Endodermal cell (in vitro differentiated cells): ENCODE data around the gene IL17D. TPM values are rescaled to one million over a fixed set of nuclear protein-coding genes. Genes with fewer than 3 reads are reported as not detected.
"Not testable (repeated sequence)": the region's sequence is repeated elsewhere in the genome, so short reads cannot be mapped to it uniquely, and the experiment has no call there.

Experiments
- DNase-seq: peaks from one replicate; pipeline ENCODE4 v3.0.0-alpha.2; 2017
- H3K27ac ChIP-seq: 2 replicates; pipeline ENCODE4 v1.5.1; 2013; ENCODE audit warnings: mild to moderate bottlenecking, low read depth, low read length, moderate library complexity
- H3K27me3 ChIP-seq: 2 replicates; pipeline ENCODE4 v1.6.1; 2013; ENCODE audit warnings: mild to moderate bottlenecking, low read length, moderate library complexity; ENCODE audit not compliant: insufficient read depth, control insufficient read depth, poor library complexity, severe bottlenecking
- H3K36me3 ChIP-seq: 2 replicates; pipeline ENCODE4 v1.7.0; 2013; ENCODE audit warnings: mild to moderate bottlenecking, low read length, moderate library complexity; ENCODE audit not compliant: control insufficient read depth, insufficient read depth
- H3K4me1 ChIP-seq: one replicate; pipeline ENCODE4 v1.7.0; 2013; ENCODE audit warnings: low read length; ENCODE audit not compliant: control insufficient read depth, insufficient read depth
- H3K4me3 ChIP-seq: 2 replicates; pipeline ENCODE4 v1.5.1; 2013; ENCODE audit warnings: mild to moderate bottlenecking, low read length, moderate library complexity
- H3K9ac ChIP-seq: 2 replicates; pipeline ENCODE4 v1.6.1; 2013; ENCODE audit warnings: mild to moderate bottlenecking, low read length, moderate library complexity; ENCODE audit not compliant: poor library complexity, severe bottlenecking; ENCODE audit errors: extremely low read depth
- H3K9me3 ChIP-seq: 2 replicates; pipeline ENCODE4 v1.6.1; 2013; ENCODE audit warnings: mild to moderate bottlenecking, low read length, moderate library complexity; ENCODE audit not compliant: control insufficient read depth
- H3K27ac Mint-ChIP-seq: 2 replicates; pipeline ENCODE4 v1.8.0; 2020; ENCODE audit warnings: mixed read lengths
- H3K27me3 Mint-ChIP-seq: 2 replicates; pipeline ENCODE4 v1.8.0; 2021; ENCODE audit warnings: mild to moderate bottlenecking, mixed read lengths; ENCODE audit not compliant: insufficient read depth
- H3K36me3 Mint-ChIP-seq: 2 replicates; pipeline ENCODE4 v1.8.0; 2020; ENCODE audit warnings: low read depth, mixed read lengths
- H3K4me1 Mint-ChIP-seq: 2 replicates; pipeline ENCODE4 v1.8.0; 2020; ENCODE audit warnings: mixed read lengths
- H3K4me3 Mint-ChIP-seq: 2 replicates; pipeline ENCODE4 v1.8.0; 2020; ENCODE audit warnings: mild to moderate bottlenecking, moderate library complexity, mixed read lengths
- H3K9me3 Mint-ChIP-seq: 2 replicates; pipeline ENCODE4 v1.8.0; 2020; ENCODE audit warnings: mild to moderate bottlenecking, mixed read lengths
- CTCF ChIP-seq: fragments of 200-600 bp; sonication (generic); conservative IDR thresholded peaks from 2 replicates; pipeline ENCODE4 v1.5.0; 2021; ENCODE audit warnings: antibody characterized with exemption, mild to moderate bottlenecking
- WGBS, 2 experiments: methylation state at CpG; one replicate each; pipeline versions ENCODE4 v1.1.5 to v1.1.7; 2013; ENCODE audit warnings: missing lambda C conversion rate in 2 of 2, mixed read lengths in 1 of 2; ENCODE audit not compliant: insufficient coverage in 1 of 2, insufficient read length in 1 of 2; 5-methylcytosine and 5-hydroxymethylcytosine counted together
- total RNA-seq, 2 donors: library from RNA; stranded (reverse); fragmentation: NEBNext Ultra II Directional in 1 of 2; extraction: Animal tissue kit (Norgen Biotek cat#: 25700) in 1 of 2; gene quantifications; 2 replicates in 1 of 2; 3 replicates in 1 of 2; pipeline ENCODE4 v1.2.1, GENCODE V29; 2021

Gene IL17D
- total RNA-seq, 2 donors from 2014 or later = 0.33 to 0.88 TPM

- H3K27me3 Mint-ChIP-seq = no peaks in the 10 kb centered on the region
- no peaks in the 10 kb centered on the region for H3K9me3 Mint-ChIP-seq
- Histone ChIP-seq H3K4me1 (peaks cover 5% of the 10 kb centered on the region), H3K9ac (no peak overlapping the region), H3K27me3 (no peaks in the 10 kb centered on the region), H3K4me3 (no peak overlapping the region), H3K36me3 (no peaks in the 10 kb centered on the region), H3K9me3 (no peaks in the 10 kb centered on the region), H3K27ac (no peak overlapping the region)
- no peak overlapping the region for H3K27ac Mint-ChIP-seq
- peaks cover 8% of the 10 kb centered on the region for H3K36me3 Mint-ChIP-seq
- H3K4me3 Mint-ChIP-seq = no peak overlapping the region
- WGBS, 2 experiments = 94 to 100% methylated on average over 3 to 10 of the region's 10 CpGs
- no peak for TF ChIP-seq CTCF
- no peak for DNase-seq
- peaks cover 42% of the 10 kb centered on the region for H3K4me1 Mint-ChIP-seq
Measured at GRCh38 chr13:20680416-20681080, 23.0 kb upstream of the IL17D start.

GRCh38 chr13:20681481-20681880, 22.0 kb upstream of the IL17D start:
- not testable (repeated sequence) for H3K27me3 ChIP-seq, H3K4me1 ChIP-seq, H3K27me3 Mint-ChIP-seq, DNase-seq, H3K27ac Mint-ChIP-seq, H3K9me3 Mint-ChIP-seq, H3K9ac ChIP-seq, H3K4me3 Mint-ChIP-seq, H3K36me3 Mint-ChIP-seq, H3K4me3 ChIP-seq, H3K36me3 ChIP-seq, H3K27ac ChIP-seq, H3K9me3 ChIP-seq
- 74 to 86% methylated on average over 4 to 5 of the region's 5 CpGs for whole genome bisulfite sequencing, 2 experiments
- H3K4me1 Mint-ChIP-seq = peaks cover 42% of the 10 kb centered on the region

GRCh38 chr13:20682061-20682460, 21.4 kb upstream of the IL17D start:
- TF ChIP-seq CTCF = no peak
- Mint-ChIP-seq H3K27ac (no peak overlapping the region), H3K36me3 (peaks cover 3% of the 10 kb centered on the region), H3K9me3 (no peaks in the 10 kb centered on the region), H3K27me3 (no peaks in the 10 kb centered on the region), H3K4me1 (peaks cover 43% of the 10 kb centered on the region), H3K4me3 (no peak overlapping the region)
- H3K9ac ChIP-seq = no peak overlapping the region
- DNase-seq = no peak
- H3K9me3 ChIP-seq = no peaks in the 10 kb centered on the region
- H3K27ac ChIP-seq = no peak overlapping the region
- no peaks in the 10 kb centered on the region for H3K27me3 ChIP-seq
- 90 to 100% methylated on average over 1 of the region's 1 CpG for WGBS, 2 experiments
- H3K4me3 ChIP-seq = no peak overlapping the region
- H3K36me3 ChIP-seq = no peaks in the 10 kb centered on the region
- H3K4me1 ChIP-seq = peaks cover 5% of the 10 kb centered on the region

- H3K4me3 Mint-ChIP-seq = no peak overlapping the region
- TF ChIP-seq CTCF = no peak
Measured at GRCh38 chr13:20684041-20684440, 19.5 kb upstream of the IL17D start.

More at GRCh38 chr13:20684041-20684440, 19.5 kb upstream of the IL17D start:
- Histone ChIP-seq H3K27ac (no peak overlapping the region), H3K9me3 (no peaks in the 10 kb centered on the region), H3K27me3 (no peaks in the 10 kb centered on the region), H3K4me3 (no peak overlapping the region), H3K36me3 (no peaks in the 10 kb centered on the region), H3K4me1 (no peaks in the 10 kb centered on the region), H3K9ac (no peak overlapping the region)
- Mint-ChIP-seq H3K4me1 (peaks cover 32% of the 10 kb centered on the region), H3K9me3 (no peaks in the 10 kb centered on the region), H3K27me3 (no peaks in the 10 kb centered on the region), H3K36me3 (peaks cover 3% of the 10 kb centered on the region), H3K27ac (no peak overlapping the region)
- no peak for DNase-seq
- 75 to 92% methylated on average over 1 to 4 of the region's 4 CpGs for WGBS, 2 experiments
